DND-41 (cell line): ENCODE data around the gene OLFM3.

Source experiments
- ATAC-seq: fragments of 200-7000 bp; cut with Tn5 transposase; 3 replicates; pipeline ENCODE4 v1.9.1; 2021; ENCODE audit warnings: low read depth; ENCODE audit not compliant: insufficient read depth
- DNase-seq: peaks from one replicate; pipeline ENCODE4 v3.0.0-alpha.2; 2020
- H2AFZ ChIP-seq: 2 replicates; pipeline ENCODE4 v1.6.0; 2012; ENCODE audit warnings: low read depth, low read length
- H3K27ac ChIP-seq: 2 replicates; pipeline ENCODE4 v1.5.1; 2012; ENCODE audit warnings: low read length, inconsistent platforms
- H3K27me3 ChIP-seq: fragments of 200-600 bp; sonication (generic); 2 replicates; pipeline ENCODE4 v1.6.0; 2012; ENCODE audit warnings: low read length, mild to moderate bottlenecking, inconsistent platforms; ENCODE audit not compliant: insufficient read depth, poor library complexity
- H3K36me3 ChIP-seq: 2 replicates; pipeline ENCODE4 v1.5.1; 2012; ENCODE audit warnings: low read length, inconsistent platforms; ENCODE audit not compliant: insufficient read depth
- H3K4me1 ChIP-seq: 2 replicates; pipeline ENCODE4 v1.5.1; 2012; ENCODE audit warnings: mild to moderate bottlenecking, low read length; ENCODE audit not compliant: insufficient read depth
- H3K4me2 ChIP-seq: 2 replicates; pipeline ENCODE4 v1.6.0; 2012; ENCODE audit warnings: mild to moderate bottlenecking, moderate library complexity, low read length, inconsistent platforms; ENCODE audit not compliant: insufficient read depth
- H3K4me3 ChIP-seq, 2 experiments: fragments of 200-600 bp in 1 of 2; shearing (Covaris generic) in 1 of 2; 2 replicates each; pipeline ENCODE4 v1.5.1; 2012 to 2016; ENCODE audit warnings: inconsistent platforms in 2 of 2, low read length in 2 of 2, mild to moderate bottlenecking in 2 of 2, low read depth in 1 of 2, moderate library complexity in 1 of 2
- H3K79me2 ChIP-seq: 2 replicates; pipeline ENCODE4 v1.6.0; 2012; ENCODE audit warnings: low read length, inconsistent platforms; ENCODE audit not compliant: insufficient read depth
- H3K9ac ChIP-seq: 2 replicates; pipeline ENCODE4 v1.6.0; 2012; ENCODE audit warnings: low read depth, mild to moderate bottlenecking, inconsistent platforms, low read length, moderate library complexity
- H3K9me3 ChIP-seq: 2 replicates; pipeline ENCODE4 v1.5.1; 2012; ENCODE audit warnings: low read length, moderate library complexity, mild to moderate bottlenecking, inconsistent platforms; ENCODE audit not compliant: insufficient read depth, severe bottlenecking
- H4K20me1 ChIP-seq: 2 replicates; pipeline ENCODE4 v1.6.0; 2012; ENCODE audit warnings: low read length; ENCODE audit not compliant: insufficient read depth
- EZH2 ChIP-seq: IDR thresholded peaks from 3 replicates; pipeline ENCODE4 v1.6.1; 2012; ENCODE audit warnings: borderline replicate concordance, low read depth, mild to moderate bottlenecking, moderate library complexity, low read length, inconsistent platforms; ENCODE audit not compliant: severe bottlenecking
- TF ChIP-seq, protein P1 (sequence below): IDR thresholded peaks from 2 replicates; pipeline ENCODE4 v1.5.1; 2012; ENCODE audit warnings: borderline replicate concordance, low read length, moderate library complexity, mild to moderate bottlenecking; ENCODE audit not compliant: poor library complexity, severe bottlenecking; ENCODE audit errors: extremely low read depth

Gene OLFM3

DNA sequence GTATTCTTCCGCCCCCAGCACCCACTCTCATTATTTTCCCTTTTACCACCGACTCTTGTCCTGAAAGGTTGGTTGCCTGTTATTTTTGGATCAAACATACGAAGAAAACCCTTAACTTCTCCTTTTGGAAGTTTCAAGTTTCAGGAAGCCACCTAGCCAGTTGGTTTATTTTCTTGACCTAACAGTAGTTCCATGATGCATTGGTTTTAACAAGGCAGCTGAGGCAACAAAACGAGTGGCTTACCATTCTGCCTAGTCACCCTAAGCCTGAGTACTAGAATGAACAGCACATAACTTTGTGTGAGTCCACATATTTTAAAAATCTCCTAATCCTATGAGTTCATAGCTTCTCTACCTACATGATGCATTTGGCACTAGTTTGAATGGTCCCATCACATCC, 28.9 kb downstream of the OLFM3 start:
- no peaks in the 10 kb centered on the region for H4K20me1 ChIP-seq
- no peak overlapping the region for H2AFZ ChIP-seq
- no peak overlapping the region for H3K27ac ChIP-seq
- H3K4me1 ChIP-seq = peaks cover 23% of the 10 kb centered on the region
- DNase-seq (no peak), ATAC-seq (no peak)
- no peak overlapping the region for H3K9ac ChIP-seq
- H3K27me3 ChIP-seq = no peaks in the 10 kb centered on the region
- no peaks in the 10 kb centered on the region for H3K79me2 ChIP-seq
- H3K9me3 ChIP-seq = no peaks in the 10 kb centered on the region
- no peak overlapping the region for H3K4me3 ChIP-seq
- no peaks in the 10 kb centered on the region for H3K36me3 ChIP-seq
- no peak for TF ChIP-seq EZH2
- H3K4me2 ChIP-seq = no peak overlapping the region

- peak overlapping the region; percentile 14; the same call in 1 of the 2 replicates for H3K4me2 ChIP-seq
- ATAC-seq (no peak), DNase-seq (no peak)
- no peak overlapping the region for H3K4me3 ChIP-seq
- no peak overlapping the region for H3K27ac ChIP-seq
- no peaks in the 10 kb centered on the region for H3K36me3 ChIP-seq
- H3K79me2 ChIP-seq = no peaks in the 10 kb centered on the region
- H4K20me1 ChIP-seq = no peaks in the 10 kb centered on the region
- H2AFZ ChIP-seq = no peak overlapping the region
- peaks cover 29% of the 10 kb centered on the region for H3K4me1 ChIP-seq
- no peak for TF ChIP-seq EZH2
- TF ChIP-seq, protein P1, sequence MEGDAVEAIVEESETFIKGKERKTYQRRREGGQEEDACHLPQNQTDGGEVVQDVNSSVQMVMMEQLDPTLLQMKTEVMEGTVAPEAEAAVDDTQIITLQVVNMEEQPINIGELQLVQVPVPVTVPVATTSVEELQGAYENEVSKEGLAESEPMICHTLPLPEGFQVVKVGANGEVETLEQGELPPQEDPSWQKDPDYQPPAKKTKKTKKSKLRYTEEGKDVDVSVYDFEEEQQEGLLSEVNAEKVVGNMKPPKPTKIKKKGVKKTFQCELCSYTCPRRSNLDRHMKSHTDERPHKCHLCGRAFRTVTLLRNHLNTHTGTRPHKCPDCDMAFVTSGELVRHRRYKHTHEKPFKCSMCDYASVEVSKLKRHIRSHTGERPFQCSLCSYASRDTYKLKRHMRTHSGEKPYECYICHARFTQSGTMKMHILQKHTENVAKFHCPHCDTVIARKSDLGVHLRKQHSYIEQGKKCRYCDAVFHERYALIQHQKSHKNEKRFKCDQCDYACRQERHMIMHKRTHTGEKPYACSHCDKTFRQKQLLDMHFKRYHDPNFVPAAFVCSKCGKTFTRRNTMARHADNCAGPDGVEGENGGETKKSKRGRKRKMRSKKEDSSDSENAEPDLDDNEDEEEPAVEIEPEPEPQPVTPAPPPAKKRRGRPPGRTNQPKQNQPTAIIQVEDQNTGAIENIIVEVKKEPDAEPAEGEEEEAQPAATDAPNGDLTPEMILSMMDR = no peak
- no peaks in the 10 kb centered on the region for H3K27me3 ChIP-seq
- H3K9ac ChIP-seq = no peak overlapping the region
- no peaks in the 10 kb centered on the region for H3K9me3 ChIP-seq
Observed at GRCh38 chr1:101965341-101965740, 31.4 kb downstream of the OLFM3 start.

- Histone ChIP-seq H3K4me3 (no peak overlapping the region), H2AFZ (no peak overlapping the region), H3K4me1 (peaks cover 31% of the 10 kb centered on the region), H3K9ac (no peak overlapping the region), H3K79me2 (no peaks in the 10 kb centered on the region), H3K27me3 (no peaks in the 10 kb centered on the region), H3K9me3 (no peaks in the 10 kb centered on the region), H3K4me2 (peak overlapping the region; percentile 14; the same call in 1 of the 2 replicates), H3K36me3 (no peaks in the 10 kb centered on the region), H4K20me1 (no peaks in the 10 kb centered on the region), H3K27ac (no peak overlapping the region)
- ATAC-seq (peak; percentile 97), DNase-seq (peak; percentile 53)
- no peak for TF ChIP-seq EZH2
- TF ChIP-seq, protein P1 = no peak
Observed at GRCh38 chr1:101964708-101965107, 32.0 kb downstream of the OLFM3 start.

DNA sequence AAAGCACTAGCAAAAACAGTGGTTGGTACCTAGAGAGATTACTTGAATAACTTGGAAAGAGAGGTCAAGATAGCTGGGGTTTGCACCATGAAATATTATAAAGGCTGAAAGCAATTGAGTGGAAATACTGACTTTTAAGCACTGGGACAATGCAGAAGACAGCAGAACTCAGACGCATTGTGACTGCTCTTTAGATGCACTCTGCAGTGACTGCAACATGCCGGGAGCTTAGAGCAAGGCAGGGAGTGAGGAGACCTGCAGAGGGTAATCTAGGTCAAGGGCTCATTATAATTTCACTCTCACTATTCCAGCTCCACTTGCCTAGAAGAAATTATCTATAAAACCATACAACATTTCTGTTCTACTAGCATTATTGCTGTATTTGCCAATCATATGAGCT, 36.6 kb downstream of the OLFM3 start:
- Histone ChIP-seq H3K79me2 (no peaks in the 10 kb centered on the region), H2AFZ (no peak overlapping the region; the same call in 1 of the 2 replicates), H3K9ac (no peak overlapping the region), H3K4me3 (no peak overlapping the region), H4K20me1 (no peaks in the 10 kb centered on the region), H3K27me3 (no peaks in the 10 kb centered on the region), H3K4me2 (no peak overlapping the region), H3K4me1 (peaks cover 41% of the 10 kb centered on the region), H3K9me3 (no peaks in the 10 kb centered on the region), H3K27ac (no peak overlapping the region), H3K36me3 (no peaks in the 10 kb centered on the region)
- TF ChIP-seq, protein P1 = no peak
- no peak for TF ChIP-seq EZH2
- DNase-seq = no peak
- ATAC-seq = no peak
